H1 (cell line): Measurements from ENCODE around the gene RUSC2. TPM values are rescaled to one million over a fixed set of nuclear protein-coding genes. Genes with fewer than 3 reads are reported as not detected.

Experiments used
- CEBPB ChIP-seq: IDR thresholded peaks from 2 replicates; pipeline ENCODE4 v1.6.1; 2012; ENCODE audit warnings: low read depth, low read length
- CREB1 ChIP-seq: IDR thresholded peaks from 2 replicates; pipeline ENCODE4 v1.6.1; 2012; ENCODE audit warnings: inconsistent platforms
- CTBP2 ChIP-seq: IDR thresholded peaks from 2 replicates; pipeline ENCODE4 v1.7.0; 2011; ENCODE audit warnings: borderline replicate concordance, mild to moderate bottlenecking, moderate library complexity, mixed read lengths, low read length; ENCODE audit not compliant: insufficient read depth, insufficient read length
- EP300 ChIP-seq, 2 experiments: IDR thresholded peaks; 1 replicate in 1 of 2; 2 replicates in 1 of 2; pipeline ENCODE4 v1.6.1; 2011 to 2012; ENCODE audit warnings: low read depth in 2 of 2, low read length in 2 of 2, mild to moderate bottlenecking in 2 of 2, borderline replicate concordance in 1 of 2, inconsistent platforms in 1 of 2, moderate library complexity in 1 of 2
- GTF2F1 ChIP-seq: IDR thresholded peaks from 2 replicates; pipeline ENCODE4 v1.6.1; 2012; ENCODE audit warnings: low read depth, low read length, improper control_type of control experiment, borderline replicate concordance
- HDAC2 ChIP-seq, 2 experiments: fragments of 300-600 bp in 1 of 2; sonication (generic) in 1 of 2; IDR thresholded peaks; 2 replicates each; pipeline ENCODE4 v1.6.1; 2011 to 2012; ENCODE audit warnings: low read depth in 2 of 2, low read length in 2 of 2, mild to moderate bottlenecking in 2 of 2, moderate library complexity in 2 of 2, borderline replicate concordance in 1 of 2, inconsistent platforms in 1 of 2
- RFX5 ChIP-seq: IDR thresholded peaks from 2 replicates; pipeline ENCODE4 v1.6.1; 2011; ENCODE audit warnings: low read depth, low read length, improper control_type of control experiment, borderline replicate concordance
- SP1 ChIP-seq: IDR thresholded peaks from 2 replicates; pipeline ENCODE4 v1.6.1; 2011; ENCODE audit warnings: low read depth, low read length
- SUZ12 ChIP-seq: fragments of 200-600 bp; sonication (generic); IDR thresholded peaks from 2 replicates; pipeline ENCODE4 v1.6.1; 2012; ENCODE audit warnings: mild to moderate bottlenecking, inconsistent platforms, low read length, moderate library complexity, mixed read lengths
- TCF12 ChIP-seq: IDR thresholded peaks from 2 replicates; pipeline ENCODE4 v1.6.1; 2011; ENCODE audit warnings: low read depth, mild to moderate bottlenecking, low read length
- polyA plus RNA-seq, 7 experiments: library from polyadenylated mRNA; depleted of rRNA in 3 of 7; stranded (reverse) in 5 of 7; unstranded in 2 of 7; fragments of >200 nt in 5 of 7; fragments of 200-250 nt in 2 of 7; gene quantifications; 1 replicate in 5 of 7; 2 replicates in 1 of 7; 4 replicates in 1 of 7; pipeline versions ENCODE4 v1.2.1 to v1.2.3, GENCODE V29; 2011 to 2013; ENCODE audit warnings: missing spikeins in 2 of 7, mixed read lengths in 2 of 7
- total RNA-seq: library from RNA; stranded (reverse); fragmentation: NEBNext Ultra II Directional; extraction: Animal tissue kit (Norgen Biotek cat#: 25700); gene quantifications from 2 replicates; pipeline ENCODE4 v1.2.1, GENCODE V29; 2021
- TF ChIP-seq, protein P1 (sequence below), 3 experiments: IDR thresholded peaks; 1 replicate in 2 of 3; 2 replicates in 1 of 3; pipeline versions ENCODE4 v1.5.1 to v1.6.1; 2011; ENCODE audit warnings: low read length in 3 of 3, mild to moderate bottlenecking in 3 of 3, inconsistent platforms in 2 of 3, low read depth in 1 of 3, moderate library complexity in 1 of 3; ENCODE audit not compliant: insufficient read depth in 1 of 3; ENCODE audit errors: control extremely low read depth in 1 of 3

The RUSC2 gene
- total and polyA plus RNA-seq, 2 of the 8 experiments (the other 6 are each of a cell fraction or from before 2014, with no cell fraction given) = 4.2 to 7.9 TPM

- TF ChIP-seq CEBPB (peak; percentile 37; the same call in 1 of the 2 replicates), SP1 (0 out of 2 replicates have a peak, but pooled peaks have one; percentile 11), CTBP2 (peak; percentile 73), RFX5 (no peak), EP300 (IDR thresholded peaks at IDR 0.05; ENCODE audit: borderline replicate concordance in 1 of 2, low read depth in 2 of 2, low read length in 2 of 2) (no peak), GTF2F1 (no peak), HDAC2 (IDR thresholded peaks at IDR 0.05; ENCODE audit: borderline replicate concordance in 1 of 2, low read depth in 2 of 2, low read length in 2 of 2) (peak in 1 of 2 experiments; percentile 41; a peak in 1 of 4 replicates), TCF12 (no peak), CREB1 (peak; percentile 85), SUZ12 (no peak)
- TF ChIP-seq, protein P1, sequence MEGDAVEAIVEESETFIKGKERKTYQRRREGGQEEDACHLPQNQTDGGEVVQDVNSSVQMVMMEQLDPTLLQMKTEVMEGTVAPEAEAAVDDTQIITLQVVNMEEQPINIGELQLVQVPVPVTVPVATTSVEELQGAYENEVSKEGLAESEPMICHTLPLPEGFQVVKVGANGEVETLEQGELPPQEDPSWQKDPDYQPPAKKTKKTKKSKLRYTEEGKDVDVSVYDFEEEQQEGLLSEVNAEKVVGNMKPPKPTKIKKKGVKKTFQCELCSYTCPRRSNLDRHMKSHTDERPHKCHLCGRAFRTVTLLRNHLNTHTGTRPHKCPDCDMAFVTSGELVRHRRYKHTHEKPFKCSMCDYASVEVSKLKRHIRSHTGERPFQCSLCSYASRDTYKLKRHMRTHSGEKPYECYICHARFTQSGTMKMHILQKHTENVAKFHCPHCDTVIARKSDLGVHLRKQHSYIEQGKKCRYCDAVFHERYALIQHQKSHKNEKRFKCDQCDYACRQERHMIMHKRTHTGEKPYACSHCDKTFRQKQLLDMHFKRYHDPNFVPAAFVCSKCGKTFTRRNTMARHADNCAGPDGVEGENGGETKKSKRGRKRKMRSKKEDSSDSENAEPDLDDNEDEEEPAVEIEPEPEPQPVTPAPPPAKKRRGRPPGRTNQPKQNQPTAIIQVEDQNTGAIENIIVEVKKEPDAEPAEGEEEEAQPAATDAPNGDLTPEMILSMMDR (IDR thresholded peaks at IDR 0.05; ENCODE audit: control extremely low read depth in 1 of 3, insufficient read depth in 1 of 3, low read depth in 1 of 3, low read length in 3 of 3) = no peak
Observed at GRCh38 chr9:35538361-35539234, 48.7 kb downstream of the RUSC2 start (continued).
